ENCODE measurements around the gene EDIL3. TPM values are rescaled to one million over a fixed set of nuclear protein-coding genes. Genes with fewer than 3 reads are reported as not detected.
"Not testable (repeated sequence)": the region's sequence is repeated elsewhere in the genome, so short reads cannot be mapped to it uniquely, and the experiment has no call there.

EDIL3 gene
- total RNA-seq, 2 donors from 2014 or later: not detected

- H3K4me3 Mint-ChIP-seq; DNase-seq; ATAC-seq (replicated peaks in 1 of 2); H3K4me1 Mint-ChIP-seq (ENCODE audit: low read depth); H3K36me3 Mint-ChIP-seq (ENCODE audit: insufficient read depth in 2 of 2); H3K27me3 Mint-ChIP-seq (ENCODE audit: low read depth); H3K9me3 Mint-ChIP-seq; H3K27ac Mint-ChIP-seq: not testable (repeated sequence)
These were observed 224.0 kb downstream of the EDIL3 start for GRCh38 chr5:84160650-84161049.

GRCh38 chr5:84149094-84149493, 235.6 kb downstream of the EDIL3 start:
- ATAC-seq (replicated peaks in 1 of 2): no peak
- no peaks in the 10 kb centered on the region for H3K36me3 Mint-ChIP-seq (ENCODE audit: insufficient read depth in 2 of 2)
- DNase-seq: no peak
- no peak overlapping the region for H3K27ac Mint-ChIP-seq
- no peak overlapping the region for H3K4me3 Mint-ChIP-seq
- H3K27me3 Mint-ChIP-seq (ENCODE audit: low read depth): no peaks in the 10 kb centered on the region
- no peaks in the 10 kb centered on the region for H3K4me1 Mint-ChIP-seq (ENCODE audit: low read depth)
- peaks cover 0 to 1% of the 10 kb centered on the region in 2 donors for H3K9me3 Mint-ChIP-seq

- Mint-ChIP-seq H3K36me3 (ENCODE audit: insufficient read depth in 2 of 2) (no peaks in the 10 kb centered on the region), H3K4me3 (no peak overlapping the region), H3K27me3 (ENCODE audit: low read depth) (no peaks in the 10 kb centered on the region), H3K4me1 (ENCODE audit: low read depth) (no peaks in the 10 kb centered on the region), H3K27ac (no peak overlapping the region), H3K9me3 (peaks cover 0 to 1% of the 10 kb centered on the region in 2 donors)
- DNase-seq: no peak
- no peak for ATAC-seq (replicated peaks in 1 of 2)
These were observed 236.0 kb downstream of the EDIL3 start for GRCh38 chr5:84148651-84149050.

GRCh38 chr5:84137541-84137940, 247.1 kb downstream of the EDIL3 start:
- Mint-ChIP-seq H3K4me3 (no peak overlapping the region), H3K27me3 (ENCODE audit: low read depth) (no peaks in the 10 kb centered on the region), H3K4me1 (ENCODE audit: low read depth) (no peaks in the 10 kb centered on the region), H3K27ac (no peak overlapping the region), H3K9me3 (no peaks in the 10 kb centered on the region), H3K36me3 (ENCODE audit: insufficient read depth in 2 of 2) (no peaks in the 10 kb centered on the region)
- DNase-seq (no peak), ATAC-seq (replicated peaks in 1 of 2) (no peak)

- Mint-ChIP-seq H3K9me3 (peaks cover 0 to 4% of the 10 kb centered on the region in 2 donors), H3K27me3 (ENCODE audit: low read depth) (no peaks in the 10 kb centered on the region), H3K36me3 (ENCODE audit: insufficient read depth in 2 of 2) (no peaks in the 10 kb centered on the region), H3K4me1 (ENCODE audit: low read depth) (no peaks in the 10 kb centered on the region), H3K4me3 (no peak overlapping the region), H3K27ac (no peak overlapping the region)
- DNase-seq (no peak), ATAC-seq (replicated peaks in 1 of 2) (no peak)
These were observed 253.3 kb downstream of the EDIL3 start for GRCh38 chr5:84131372-84131771.

- peaks cover 0 to 4% of the 10 kb centered on the region in 2 donors for H3K9me3 Mint-ChIP-seq
- H3K4me3 Mint-ChIP-seq: no peak overlapping the region
- no peak overlapping the region for H3K27ac Mint-ChIP-seq
- no peaks in the 10 kb centered on the region for H3K4me1 Mint-ChIP-seq (ENCODE audit: low read depth)
- H3K36me3 Mint-ChIP-seq (ENCODE audit: insufficient read depth in 2 of 2): no peaks in the 10 kb centered on the region
- no peaks in the 10 kb centered on the region for H3K27me3 Mint-ChIP-seq (ENCODE audit: low read depth)
- DNase-seq (no peak), ATAC-seq (replicated peaks in 1 of 2) (no peak)
These were observed 254.6 kb downstream of the EDIL3 start for GRCh38 chr5:84130006-84130580.

- H3K4me1 Mint-ChIP-seq (ENCODE audit: low read depth): no peaks in the 10 kb centered on the region
- H3K36me3 Mint-ChIP-seq (ENCODE audit: insufficient read depth in 2 of 2): no peaks in the 10 kb centered on the region
- DNase-seq: no peak
- H3K9me3 Mint-ChIP-seq: peaks cover 0 to 4% of the 10 kb centered on the region in 2 donors
- no peak overlapping the region for H3K27ac Mint-ChIP-seq
- no peak for ATAC-seq (replicated peaks in 1 of 2)
- H3K4me3 Mint-ChIP-seq: no peak overlapping the region
- no peaks in the 10 kb centered on the region for H3K27me3 Mint-ChIP-seq (ENCODE audit: low read depth)
These were observed 259.5 kb downstream of the EDIL3 start for GRCh38 chr5:84125216-84125615.

- ATAC-seq (replicated peaks in 1 of 2) (no peak), DNase-seq (no peak)
- H3K27ac Mint-ChIP-seq: no peak overlapping the region
- no peaks in the 10 kb centered on the region for H3K4me1 Mint-ChIP-seq (ENCODE audit: low read depth)
- no peaks in the 10 kb centered on the region for H3K9me3 Mint-ChIP-seq
- no peak overlapping the region for H3K4me3 Mint-ChIP-seq
- H3K36me3 Mint-ChIP-seq (ENCODE audit: insufficient read depth in 2 of 2): no peaks in the 10 kb centered on the region
- no peaks in the 10 kb centered on the region for H3K27me3 Mint-ChIP-seq (ENCODE audit: low read depth)
These were observed 265.4 kb downstream of the EDIL3 start for GRCh38 chr5:84119252-84119651.

GRCh38 chr5:84118551-84118950, 266.1 kb downstream of the EDIL3 start:
- no peak for ATAC-seq (replicated peaks in 1 of 2)
- Mint-ChIP-seq H3K9me3 (no peaks in the 10 kb centered on the region), H3K4me3 (no peak overlapping the region), H3K27me3 (ENCODE audit: low read depth) (no peaks in the 10 kb centered on the region), H3K27ac (no peak overlapping the region), H3K4me1 (ENCODE audit: low read depth) (no peaks in the 10 kb centered on the region), H3K36me3 (ENCODE audit: insufficient read depth in 2 of 2) (no peaks in the 10 kb centered on the region)
- no peak for DNase-seq

GRCh38 chr5:84115727-84116126, 269.0 kb downstream of the EDIL3 start:
- Mint-ChIP-seq H3K9me3 (peaks cover 4 to 6% of the 10 kb centered on the region in 2 donors), H3K4me1 (ENCODE audit: low read depth) (no peaks in the 10 kb centered on the region), H3K27me3 (ENCODE audit: low read depth) (no peaks in the 10 kb centered on the region), H3K36me3 (ENCODE audit: insufficient read depth in 2 of 2) (no peaks in the 10 kb centered on the region), H3K27ac (no peak overlapping the region), H3K4me3 (no peak overlapping the region)
- ATAC-seq (replicated peaks in 1 of 2) (no peak), DNase-seq (no peak)

- no peak overlapping the region for H3K27ac Mint-ChIP-seq
- ATAC-seq (replicated peaks in 1 of 2) (no peak), DNase-seq (no peak)
- no peaks in the 10 kb centered on the region for H3K4me1 Mint-ChIP-seq (ENCODE audit: low read depth)
- no peaks in the 10 kb centered on the region for H3K27me3 Mint-ChIP-seq (ENCODE audit: low read depth)
- H3K36me3 Mint-ChIP-seq (ENCODE audit: insufficient read depth in 2 of 2): no peaks in the 10 kb centered on the region
- no peak overlapping the region for H3K4me3 Mint-ChIP-seq
- H3K9me3 Mint-ChIP-seq: peaks cover 4 to 6% of the 10 kb centered on the region in 2 donors
These were observed 271.2 kb downstream of the EDIL3 start for GRCh38 chr5:84113246-84114105.

- H3K27ac Mint-ChIP-seq: no peak overlapping the region
- H3K9me3 Mint-ChIP-seq: peaks cover 2 to 5% of the 10 kb centered on the region in 2 donors
- no peak overlapping the region for H3K4me3 Mint-ChIP-seq
- no peak for DNase-seq
- no peak for ATAC-seq (replicated peaks in 1 of 2)
- no peaks in the 10 kb centered on the region for H3K36me3 Mint-ChIP-seq (ENCODE audit: insufficient read depth in 2 of 2)
- no peaks in the 10 kb centered on the region for H3K4me1 Mint-ChIP-seq (ENCODE audit: low read depth)
- no peaks in the 10 kb centered on the region for H3K27me3 Mint-ChIP-seq (ENCODE audit: low read depth)
These were observed 291.9 kb downstream of the EDIL3 start for GRCh38 chr5:84092738-84093137.

- no peaks in the 10 kb centered on the region for H3K27me3 Mint-ChIP-seq (ENCODE audit: low read depth)
- H3K9me3 Mint-ChIP-seq: peaks cover 2 to 3% of the 10 kb centered on the region in 2 donors
- no peaks in the 10 kb centered on the region for H3K36me3 Mint-ChIP-seq (ENCODE audit: insufficient read depth in 2 of 2)
- no peak overlapping the region for H3K4me3 Mint-ChIP-seq
- ATAC-seq (replicated peaks in 1 of 2): no peak
- no peaks in the 10 kb centered on the region for H3K4me1 Mint-ChIP-seq (ENCODE audit: low read depth)
- H3K27ac Mint-ChIP-seq: no peak overlapping the region
- no peak for DNase-seq
These were observed 293.4 kb downstream of the EDIL3 start for GRCh38 chr5:84091127-84091799.
